ENCODE results near the gene BRINP3. TPM values are rescaled to one million over a fixed set of nuclear protein-coding genes. Genes with fewer than 3 reads are reported as not detected.

Gene BRINP3
- total and polyA plus RNA-seq, 9 of the 15 experiments (the other 6 are each of a cell fraction or from before 2014, with no cell fraction given), result 0.09 to 0.75 (median 0.19) TPM; not detected in 1

- WGBS (ENCODE audit: insufficient coverage, low coverage, missing lambda C conversion rate), result 0% methylated on average over 4 of the region's 4 CpGs
- H3K4me3 ChIP-seq, result no peak overlapping the region
- H3K4me2 ChIP-seq (ENCODE audit: insufficient read depth, low read length), result no peak overlapping the region
- no peak overlapping the region for H2AFZ ChIP-seq (ENCODE audit: low read depth, low read length)
- TF ChIP-seq MAFF (IDR thresholded peaks at IDR 0.05; ENCODE audit: low read length) (peak; percentile 93), ZNF75A (CRISPR knock-in tag; IDR thresholded peaks at IDR 0.05) (no peak), ZNF316 (IDR thresholded peaks at IDR 0.05) (peak; percentile 87), C11orf30 (IDR thresholded peaks at IDR 0.05; ENCODE audit: low read depth) (peak; percentile 71; the same call in 1 of the 2 replicates), ZBTB40 (IDR thresholded peaks at IDR 0.05) (no peak), ZBTB40 (CRISPR knock-in tag; IDR thresholded peaks at IDR 0.05) (no peak), MAFK (IDR thresholded peaks at IDR 0.05; ENCODE audit: low read length) (peak; percentile 93), MAFG (tag; conservative IDR thresholded peaks at IDR 0.05) (peak; percentile 84)
- in situ Hi-C loops (cut with MboI), result no loop called here
- DNase-seq (ENCODE audit: extremely low read depth in 1 of 4, low spot score in 3 of 4), result no peak
- CTCF ChIA-PET (ENCODE audit: low intra/inter-chr PET ratio), result no interaction called here
- no peaks in the 10 kb centered on the region for H4K20me1 ChIP-seq (replicated peaks; ENCODE audit: control insufficient read depth, insufficient read depth, low read length)
- no peak for ATAC-seq
- POLR2A ChIA-PET, result no interaction called here
- BruUV-seq (replicated peaks), result no TSS peak
- no peaks in the 10 kb centered on the region for H3K79me2 ChIP-seq (ENCODE audit: control insufficient read depth, insufficient read depth, low read length)
- H3K4me1 ChIP-seq (replicated peaks in 1 of 2; ENCODE audit: control insufficient read depth in 2 of 2, insufficient read depth in 2 of 2, low read length in 2 of 2), result no peaks in the 10 kb centered on the region
- no peak overlapping the region for H3K9ac ChIP-seq (ENCODE audit: insufficient read depth in 1 of 2, low read depth in 2 of 2, low read length in 2 of 2)
- H3K27ac ChIP-seq (ENCODE audit: extremely low read depth, low read depth, low read length), result no peak overlapping the region
- no peaks in the 10 kb centered on the region for H3K9me3 ChIP-seq (replicated peaks; ENCODE audit: control insufficient read depth, insufficient read depth, low read depth, low read length)
- intact Hi-C loops (cut with micrococcal nuclease), result no loop called here
- H3K36me3 ChIP-seq (ENCODE audit: control insufficient read depth, insufficient read depth, low read length), result no peaks in the 10 kb centered on the region
- no peak for FAIRE-seq
- H3K9me1 ChIP-seq (ENCODE audit: control insufficient read depth, insufficient read depth, low read length), result no peaks in the 10 kb centered on the region
- H3K27me3 ChIP-seq (ENCODE audit: control insufficient read depth in 2 of 2, insufficient read depth in 2 of 2, low read length in 2 of 2), result no peaks in the 10 kb centered on the region
Observed at GRCh38 chr1:190328871-190329270, 148.8 kb downstream of the BRINP3 start.
